ENCODE measurements around the gene C11orf52.
"Not testable (repeated sequence)": the region's sequence is repeated elsewhere in the genome, so short reads cannot be mapped to it uniquely, and the experiment has no call there.

Gene C11orf52

DNA sequence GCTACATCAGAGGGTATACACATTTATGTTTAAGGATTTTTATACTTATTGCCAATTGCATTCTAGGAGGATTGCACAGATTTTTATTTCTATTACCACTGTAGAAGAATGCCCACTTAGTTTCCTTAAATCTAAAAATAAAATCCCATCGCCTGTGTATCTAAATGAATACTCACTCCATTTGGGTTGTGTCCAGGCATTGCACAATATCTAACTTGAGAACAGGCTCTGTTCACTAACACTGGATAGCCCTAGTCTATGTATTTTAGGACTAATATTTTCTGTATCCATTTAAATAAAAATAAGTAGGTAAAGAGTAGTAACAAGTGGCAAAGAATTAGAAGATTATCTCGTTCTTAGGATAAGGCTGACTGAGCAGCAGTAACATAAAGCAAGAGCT, 4.1 kb downstream of the C11orf52 start:
- no peak for TF ChIP-seq ZFX (IDR thresholded peaks at IDR 0.05; ENCODE audit: borderline replicate concordance)
- TF ChIP-seq, protein P1, sequence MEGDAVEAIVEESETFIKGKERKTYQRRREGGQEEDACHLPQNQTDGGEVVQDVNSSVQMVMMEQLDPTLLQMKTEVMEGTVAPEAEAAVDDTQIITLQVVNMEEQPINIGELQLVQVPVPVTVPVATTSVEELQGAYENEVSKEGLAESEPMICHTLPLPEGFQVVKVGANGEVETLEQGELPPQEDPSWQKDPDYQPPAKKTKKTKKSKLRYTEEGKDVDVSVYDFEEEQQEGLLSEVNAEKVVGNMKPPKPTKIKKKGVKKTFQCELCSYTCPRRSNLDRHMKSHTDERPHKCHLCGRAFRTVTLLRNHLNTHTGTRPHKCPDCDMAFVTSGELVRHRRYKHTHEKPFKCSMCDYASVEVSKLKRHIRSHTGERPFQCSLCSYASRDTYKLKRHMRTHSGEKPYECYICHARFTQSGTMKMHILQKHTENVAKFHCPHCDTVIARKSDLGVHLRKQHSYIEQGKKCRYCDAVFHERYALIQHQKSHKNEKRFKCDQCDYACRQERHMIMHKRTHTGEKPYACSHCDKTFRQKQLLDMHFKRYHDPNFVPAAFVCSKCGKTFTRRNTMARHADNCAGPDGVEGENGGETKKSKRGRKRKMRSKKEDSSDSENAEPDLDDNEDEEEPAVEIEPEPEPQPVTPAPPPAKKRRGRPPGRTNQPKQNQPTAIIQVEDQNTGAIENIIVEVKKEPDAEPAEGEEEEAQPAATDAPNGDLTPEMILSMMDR (IDR thresholded peaks at IDR 0.05), result no peak
- H3K27ac ChIP-seq, result peak overlapping the region; percentile 80

DNA sequence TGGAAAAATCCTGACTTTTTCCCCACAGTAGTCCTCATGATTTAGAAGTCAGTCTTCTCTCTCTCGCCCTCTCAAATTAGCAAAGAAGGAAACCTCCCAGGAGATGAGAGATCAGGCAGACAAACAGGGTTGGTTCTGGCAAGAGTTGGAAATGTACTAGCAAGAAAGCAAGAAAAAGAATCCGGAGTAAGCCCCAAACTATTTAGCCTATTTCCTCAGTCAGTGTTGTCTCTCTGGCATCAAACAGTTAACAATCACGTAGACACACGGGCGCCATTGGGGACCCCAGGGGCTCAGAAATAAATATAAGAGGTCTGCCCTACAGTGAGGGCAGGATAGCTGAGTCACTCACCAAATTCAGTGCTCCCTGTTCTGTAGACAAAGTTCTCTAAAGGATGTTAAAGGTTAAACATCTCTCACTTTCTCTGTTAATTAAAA, 4.7 kb downstream of the C11orf52 start:
- peak overlapping the region; percentile 80 for H3K27ac ChIP-seq
- TF ChIP-seq, protein P1 (IDR thresholded peaks at IDR 0.05), result no peak
- no peak for TF ChIP-seq ZFX (IDR thresholded peaks at IDR 0.05; ENCODE audit: borderline replicate concordance)

DNA sequence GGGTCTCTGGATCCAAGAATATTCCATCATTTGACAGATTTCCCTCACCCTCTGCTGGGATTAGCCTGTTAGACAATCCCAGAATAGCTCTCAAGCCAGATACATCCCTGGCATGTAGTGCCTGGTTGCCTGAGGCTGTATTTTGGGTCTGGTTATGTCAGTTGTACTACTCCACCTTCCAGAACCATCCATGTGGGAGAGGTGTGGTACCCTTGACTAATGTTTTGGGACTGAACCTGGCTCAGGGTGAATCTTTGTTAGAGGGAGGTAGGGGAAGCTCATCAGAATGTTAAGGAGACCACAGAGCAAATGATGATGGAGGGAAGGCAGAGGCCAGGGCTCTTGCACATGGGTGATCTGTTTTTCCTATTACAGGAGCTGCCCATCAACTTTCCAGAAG, 5.2 kb downstream of the C11orf52 start:
- peak overlapping the region; percentile 80 for H3K27ac ChIP-seq
- TF ChIP-seq, protein P1 (IDR thresholded peaks at IDR 0.05), result no peak
- TF ChIP-seq ZFX (IDR thresholded peaks at IDR 0.05; ENCODE audit: borderline replicate concordance), result no peak

DNA sequence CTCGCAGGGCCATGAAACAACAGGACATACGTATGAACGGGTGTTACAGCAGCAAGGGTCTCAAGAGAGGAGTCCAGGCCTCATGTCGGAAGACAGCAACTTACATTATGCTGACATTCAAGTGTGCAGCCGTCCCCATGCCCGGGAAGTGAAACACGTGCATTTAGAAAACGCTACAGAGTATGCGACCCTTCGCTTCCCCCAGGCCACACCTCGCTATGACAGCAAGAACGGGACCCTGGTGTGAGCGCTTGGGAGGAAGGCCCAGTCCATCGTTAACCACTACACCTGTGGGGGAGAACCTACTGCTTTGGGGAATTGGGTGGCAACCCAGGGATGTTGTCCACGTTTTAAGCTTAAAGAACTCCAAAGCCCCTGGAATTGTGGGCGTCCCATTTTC, 7.2 kb downstream of the C11orf52 start:
- peak overlapping the region; percentile 80 for H3K27ac ChIP-seq
- TF ChIP-seq ZFX (IDR thresholded peaks at IDR 0.05; ENCODE audit: borderline replicate concordance), result no peak
- TF ChIP-seq, protein P1 (IDR thresholded peaks at IDR 0.05), result no peak

DNA sequence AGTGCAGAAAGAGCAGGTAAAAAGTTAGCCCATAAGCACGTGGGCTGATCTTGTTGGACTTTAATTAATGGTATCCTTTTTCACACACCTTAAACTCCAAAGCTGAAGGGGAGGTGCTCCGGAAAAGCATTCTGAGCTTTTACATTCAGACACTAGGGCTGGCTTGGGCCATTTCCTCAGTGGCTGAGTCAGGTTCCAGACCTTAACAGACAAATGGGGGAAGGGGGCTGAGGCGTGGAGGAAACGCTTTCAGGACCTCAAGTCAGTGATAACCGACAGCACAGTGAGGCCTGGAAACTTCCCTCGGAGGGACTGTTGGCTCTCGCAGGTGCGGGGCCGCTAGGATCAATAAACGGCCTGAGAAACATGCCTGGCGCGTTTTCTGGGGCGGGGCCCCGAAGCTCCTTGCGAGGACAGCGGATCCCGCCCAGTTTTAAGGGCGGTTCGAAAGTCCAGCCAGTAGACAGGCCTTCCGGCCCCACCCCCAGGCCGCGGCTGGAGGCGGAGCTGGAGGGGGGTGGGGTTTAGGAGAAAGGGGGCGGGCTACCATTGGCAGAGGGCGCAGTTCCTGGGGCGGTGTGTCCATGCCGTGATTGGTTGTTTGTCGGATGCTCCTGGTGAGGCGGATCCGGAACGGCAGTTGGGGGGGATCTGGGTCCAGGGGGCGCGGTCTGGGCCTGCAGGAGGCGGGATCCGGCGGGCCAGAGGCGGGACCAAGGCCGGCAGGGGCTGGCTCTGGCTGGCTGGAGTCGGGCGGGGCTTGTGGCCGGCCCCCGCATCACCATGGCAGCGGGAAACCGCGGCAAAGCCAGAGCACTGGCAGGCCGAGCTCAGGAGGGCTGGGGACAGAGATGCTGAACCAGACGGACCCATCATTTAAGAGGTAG, 8.0 kb downstream of the C11orf52 start:
- TF ChIP-seq, protein P1 (IDR thresholded peaks at IDR 0.05), result no peak
- TF ChIP-seq ZFX (IDR thresholded peaks at IDR 0.05; ENCODE audit: borderline replicate concordance), result no peak
- peak overlapping the region; percentile 80 for H3K27ac ChIP-seq

DNA sequence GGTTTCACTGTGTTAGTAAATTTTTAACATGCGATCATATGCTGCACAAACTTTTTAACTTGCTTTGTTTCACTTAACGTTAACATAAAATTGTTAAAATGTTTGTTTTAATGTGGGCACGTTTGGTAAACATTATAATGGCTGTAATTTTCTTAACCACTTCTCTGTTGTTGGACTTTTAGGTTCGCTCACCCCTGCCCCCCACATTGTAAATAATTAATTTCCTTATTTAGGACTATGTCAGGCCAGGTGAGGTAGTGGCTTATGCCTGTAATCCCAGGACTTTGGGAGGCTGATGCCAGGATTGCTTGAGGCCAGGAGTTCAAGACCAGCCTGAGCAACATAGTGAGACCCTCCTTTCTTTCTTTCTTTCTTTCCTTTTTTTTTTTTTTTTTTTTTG, 11.8 kb downstream of the C11orf52 start:
- no peak for TF ChIP-seq ZFX (IDR thresholded peaks at IDR 0.05; ENCODE audit: borderline replicate concordance)
- TF ChIP-seq, protein P1 (IDR thresholded peaks at IDR 0.05), result no peak
- H3K27ac ChIP-seq, result no peak overlapping the region

DNA sequence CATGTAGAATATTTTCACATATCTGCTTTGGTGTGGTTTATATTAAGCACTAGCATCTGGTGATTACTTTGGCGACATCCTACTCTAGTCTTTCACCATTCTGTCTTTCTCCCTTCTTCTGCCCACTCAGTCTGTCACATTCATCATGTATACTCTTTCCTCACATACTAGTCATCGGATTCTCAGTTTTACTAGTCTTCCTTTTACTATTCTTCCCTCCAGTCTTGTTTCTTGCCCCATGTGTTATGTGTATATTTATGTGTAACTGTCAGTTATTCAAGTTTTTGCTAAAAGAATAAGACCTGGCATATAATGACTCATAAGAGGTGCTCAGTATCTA, 13.9 kb downstream of the C11orf52 start:
- no peak overlapping the region for H3K27ac ChIP-seq
- no peak for TF ChIP-seq ZFX (IDR thresholded peaks at IDR 0.05; ENCODE audit: borderline replicate concordance)
- TF ChIP-seq, protein P1 (IDR thresholded peaks at IDR 0.05), result no peak

DNA sequence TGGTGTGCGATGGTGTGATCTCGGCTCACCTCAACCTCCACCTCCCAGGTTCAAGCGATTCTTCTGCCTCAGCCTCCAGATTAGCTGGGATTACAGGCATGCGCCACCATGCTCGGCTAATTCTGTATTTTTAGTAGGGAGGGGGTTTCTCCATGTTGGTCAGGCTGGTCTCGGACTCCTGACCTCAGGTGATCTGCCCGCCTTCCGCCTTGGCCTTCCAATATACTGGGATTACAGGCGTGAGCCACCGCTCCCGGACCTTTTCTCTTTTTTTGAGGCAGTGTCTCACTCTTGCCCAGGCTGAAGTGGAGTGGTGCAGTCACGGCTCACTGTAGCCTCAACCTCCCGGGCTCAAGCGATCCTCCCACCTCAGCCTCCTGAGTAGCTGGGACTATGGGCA, 14.5 kb downstream of the C11orf52 start:
- H3K27ac ChIP-seq, result not testable (repeated sequence)

Measured in 22Rv1 (cell line).